Measurements from ENCODE around the gene ACLY. TPM values are rescaled to one million over a fixed set of nuclear protein-coding genes. Genes with fewer than 3 reads are reported as not detected.
A peak's percentile ranks its signal among the peaks of the same experiment; 100 is the strongest.

Gene ACLY
- total and polyA plus RNA-seq, 2 of the 13 experiments (the other 11 are each of a cell fraction or from before 2014, with no cell fraction given) = 111 to 218 TPM

DNA sequence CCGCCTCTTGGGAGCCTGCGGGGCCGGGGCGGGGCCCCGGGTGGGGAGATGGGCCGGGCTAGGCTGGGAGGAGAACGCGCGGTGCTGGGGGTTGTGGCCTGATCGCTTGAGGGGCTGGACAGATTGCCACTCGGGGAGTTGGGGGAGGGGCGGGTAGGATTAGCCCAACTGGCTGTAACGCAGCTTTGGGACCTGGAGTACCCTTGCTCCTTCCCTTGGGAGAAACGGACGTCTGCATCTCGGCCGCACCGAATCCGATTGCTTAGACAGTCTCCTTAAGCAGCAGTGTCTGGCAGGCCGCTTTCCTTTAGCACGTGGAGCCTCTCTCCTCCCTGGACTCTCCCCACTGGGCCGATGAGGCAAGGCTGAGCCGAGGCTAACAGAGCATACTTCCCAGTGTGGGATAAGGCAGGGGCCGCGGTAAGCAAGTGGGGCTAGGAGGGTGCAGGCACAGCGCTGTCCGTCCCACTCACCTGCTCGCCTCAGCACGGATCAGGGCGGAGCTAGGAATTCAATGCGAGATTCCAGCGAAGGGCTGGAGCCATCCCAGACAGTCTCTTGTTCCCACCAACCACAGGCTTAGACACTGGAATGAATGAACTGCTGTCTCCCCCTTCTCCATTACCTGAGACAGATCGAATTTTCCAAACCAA lies 540 bp upstream of the ACLY start (continued):
- TF ChIP-seq, protein P1, sequence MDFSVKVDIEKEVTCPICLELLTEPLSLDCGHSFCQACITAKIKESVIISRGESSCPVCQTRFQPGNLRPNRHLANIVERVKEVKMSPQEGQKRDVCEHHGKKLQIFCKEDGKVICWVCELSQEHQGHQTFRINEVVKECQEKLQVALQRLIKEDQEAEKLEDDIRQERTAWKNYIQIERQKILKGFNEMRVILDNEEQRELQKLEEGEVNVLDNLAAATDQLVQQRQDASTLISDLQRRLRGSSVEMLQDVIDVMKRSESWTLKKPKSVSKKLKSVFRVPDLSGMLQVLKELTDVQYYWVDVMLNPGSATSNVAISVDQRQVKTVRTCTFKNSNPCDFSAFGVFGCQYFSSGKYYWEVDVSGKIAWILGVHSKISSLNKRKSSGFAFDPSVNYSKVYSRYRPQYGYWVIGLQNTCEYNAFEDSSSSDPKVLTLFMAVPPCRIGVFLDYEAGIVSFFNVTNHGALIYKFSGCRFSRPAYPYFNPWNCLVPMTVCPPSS (IDR thresholded peaks at IDR 0.05) = no peak
- no peak for TF ChIP-seq XRCC5 (optimal IDR thresholded peaks at IDR 0.05; ENCODE audit: low read length)
- TF ChIP-seq, protein P2, sequence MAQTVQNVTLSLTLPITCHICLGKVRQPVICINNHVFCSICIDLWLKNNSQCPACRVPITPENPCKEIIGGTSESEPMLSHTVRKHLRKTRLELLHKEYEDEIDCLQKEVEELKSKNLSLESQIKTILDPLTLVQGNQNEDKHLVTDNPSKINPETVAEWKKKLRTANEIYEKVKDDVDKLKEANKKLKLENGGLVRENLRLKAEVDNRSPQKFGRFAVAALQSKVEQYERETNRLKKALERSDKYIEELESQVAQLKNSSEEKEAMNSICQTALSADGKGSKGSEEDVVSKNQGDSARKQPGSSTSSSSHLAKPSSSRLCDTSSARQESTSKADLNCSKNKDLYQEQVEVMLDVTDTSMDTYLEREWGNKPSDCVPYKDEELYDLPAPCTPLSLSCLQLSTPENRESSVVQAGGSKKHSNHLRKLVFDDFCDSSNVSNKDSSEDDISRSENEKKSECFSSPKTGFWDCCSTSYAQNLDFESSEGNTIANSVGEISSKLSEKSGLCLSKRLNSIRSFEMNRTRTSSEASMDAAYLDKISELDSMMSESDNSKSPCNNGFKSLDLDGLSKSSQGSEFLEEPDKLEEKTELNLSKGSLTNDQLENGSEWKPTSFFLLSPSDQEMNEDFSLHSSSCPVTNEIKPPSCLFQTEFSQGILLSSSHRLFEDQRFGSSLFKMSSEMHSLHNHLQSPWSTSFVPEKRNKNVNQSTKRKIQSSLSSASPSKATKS (CRISPR knock-in tag; IDR thresholded peaks at IDR 0.05) = no peak
- peak; percentile 81; the same call in 1 of the 2 replicates for TF ChIP-seq ZNF839 (CRISPR knock-in tag; IDR thresholded peaks at IDR 0.05; ENCODE audit: borderline replicate concordance)
- no peak for TF ChIP-seq RORA (CRISPR knock-in tag; IDR thresholded peaks at IDR 0.05)
- TF ChIP-seq ZNF790 (CRISPR knock-in tag; IDR thresholded peaks at IDR 0.05; ENCODE audit: borderline replicate concordance) = no peak
- TF ChIP-seq NCOA1 (CRISPR knock-in tag; IDR thresholded peaks at IDR 0.05) = no peak
- TF ChIP-seq, protein P3, sequence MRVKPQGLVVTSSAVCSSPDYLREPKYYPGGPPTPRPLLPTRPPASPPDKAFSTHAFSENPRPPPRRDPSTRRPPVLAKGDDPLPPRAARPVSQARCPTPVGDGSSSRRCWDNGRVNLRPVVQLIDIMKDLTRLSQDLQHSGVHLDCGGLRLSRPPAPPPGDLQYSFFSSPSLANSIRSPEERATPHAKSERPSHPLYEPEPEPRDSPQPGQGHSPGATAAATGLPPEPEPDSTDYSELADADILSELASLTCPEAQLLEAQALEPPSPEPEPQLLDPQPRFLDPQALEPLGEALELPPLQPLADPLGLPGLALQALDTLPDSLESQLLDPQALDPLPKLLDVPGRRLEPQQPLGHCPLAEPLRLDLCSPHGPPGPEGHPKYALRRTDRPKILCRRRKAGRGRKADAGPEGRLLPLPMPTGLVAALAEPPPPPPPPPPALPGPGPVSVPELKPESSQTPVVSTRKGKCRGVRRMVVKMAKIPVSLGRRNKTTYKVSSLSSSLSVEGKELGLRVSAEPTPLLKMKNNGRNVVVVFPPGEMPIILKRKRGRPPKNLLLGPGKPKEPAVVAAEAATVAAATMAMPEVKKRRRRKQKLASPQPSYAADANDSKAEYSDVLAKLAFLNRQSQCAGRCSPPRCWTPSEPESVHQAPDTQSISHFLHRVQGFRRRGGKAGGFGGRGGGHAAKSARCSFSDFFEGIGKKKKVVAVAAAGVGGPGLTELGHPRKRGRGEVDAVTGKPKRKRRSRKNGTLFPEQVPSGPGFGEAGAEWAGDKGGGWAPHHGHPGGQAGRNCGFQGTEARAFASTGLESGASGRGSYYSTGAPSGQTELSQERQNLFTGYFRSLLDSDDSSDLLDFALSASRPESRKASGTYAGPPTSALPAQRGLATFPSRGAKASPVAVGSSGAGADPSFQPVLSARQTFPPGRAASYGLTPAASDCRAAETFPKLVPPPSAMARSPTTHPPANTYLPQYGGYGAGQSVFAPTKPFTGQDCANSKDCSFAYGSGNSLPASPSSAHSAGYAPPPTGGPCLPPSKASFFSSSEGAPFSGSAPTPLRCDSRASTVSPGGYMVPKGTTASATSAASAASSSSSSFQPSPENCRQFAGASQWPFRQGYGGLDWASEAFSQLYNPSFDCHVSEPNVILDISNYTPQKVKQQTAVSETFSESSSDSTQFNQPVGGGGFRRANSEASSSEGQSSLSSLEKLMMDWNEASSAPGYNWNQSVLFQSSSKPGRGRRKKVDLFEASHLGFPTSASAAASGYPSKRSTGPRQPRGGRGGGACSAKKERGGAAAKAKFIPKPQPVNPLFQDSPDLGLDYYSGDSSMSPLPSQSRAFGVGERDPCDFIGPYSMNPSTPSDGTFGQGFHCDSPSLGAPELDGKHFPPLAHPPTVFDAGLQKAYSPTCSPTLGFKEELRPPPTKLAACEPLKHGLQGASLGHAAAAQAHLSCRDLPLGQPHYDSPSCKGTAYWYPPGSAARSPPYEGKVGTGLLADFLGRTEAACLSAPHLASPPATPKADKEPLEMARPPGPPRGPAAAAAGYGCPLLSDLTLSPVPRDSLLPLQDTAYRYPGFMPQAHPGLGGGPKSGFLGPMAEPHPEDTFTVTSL (CRISPR knock-in tag; IDR thresholded peaks at IDR 0.05; ENCODE audit: borderline replicate concordance) = no peak
- TF ChIP-seq GTF2F1 (IDR thresholded peaks at IDR 0.05; ENCODE audit: low read length) = no peak
- TF ChIP-seq, protein P4, sequence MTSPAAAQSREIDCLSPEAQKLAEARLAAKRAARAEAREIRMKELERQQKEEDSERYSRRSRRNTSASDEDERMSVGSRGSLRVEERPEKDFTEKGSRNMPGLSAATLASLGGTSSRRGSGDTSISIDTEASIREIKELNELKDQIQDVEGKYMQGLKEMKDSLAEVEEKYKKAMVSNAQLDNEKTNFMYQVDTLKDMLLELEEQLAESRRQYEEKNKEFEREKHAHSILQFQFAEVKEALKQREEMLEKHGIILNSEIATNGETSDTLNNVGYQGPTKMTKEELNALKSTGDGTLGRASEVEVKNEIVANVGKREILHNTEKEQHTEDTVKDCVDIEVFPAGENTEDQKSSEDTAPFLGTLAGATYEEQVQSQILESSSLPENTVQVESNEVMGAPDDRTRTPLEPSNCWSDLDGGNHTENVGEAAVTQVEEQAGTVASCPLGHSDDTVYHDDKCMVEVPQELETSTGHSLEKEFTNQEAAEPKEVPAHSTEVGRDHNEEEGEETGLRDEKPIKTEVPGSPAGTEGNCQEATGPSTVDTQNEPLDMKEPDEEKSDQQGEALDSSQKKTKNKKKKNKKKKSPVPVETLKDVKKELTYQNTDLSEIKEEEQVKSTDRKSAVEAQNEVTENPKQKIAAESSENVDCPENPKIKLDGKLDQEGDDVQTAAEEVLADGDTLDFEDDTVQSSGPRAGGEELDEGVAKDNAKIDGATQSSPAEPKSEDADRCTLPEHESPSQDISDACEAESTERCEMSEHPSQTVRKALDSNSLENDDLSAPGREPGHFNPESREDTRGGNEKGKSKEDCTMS (CRISPR knock-in tag; conservative IDR thresholded peaks at IDR 0.05) = no peak
- no peak for TF ChIP-seq CEBPG (CRISPR knock-in tag; IDR thresholded peaks at IDR 0.05)
- TF ChIP-seq, protein P5, sequence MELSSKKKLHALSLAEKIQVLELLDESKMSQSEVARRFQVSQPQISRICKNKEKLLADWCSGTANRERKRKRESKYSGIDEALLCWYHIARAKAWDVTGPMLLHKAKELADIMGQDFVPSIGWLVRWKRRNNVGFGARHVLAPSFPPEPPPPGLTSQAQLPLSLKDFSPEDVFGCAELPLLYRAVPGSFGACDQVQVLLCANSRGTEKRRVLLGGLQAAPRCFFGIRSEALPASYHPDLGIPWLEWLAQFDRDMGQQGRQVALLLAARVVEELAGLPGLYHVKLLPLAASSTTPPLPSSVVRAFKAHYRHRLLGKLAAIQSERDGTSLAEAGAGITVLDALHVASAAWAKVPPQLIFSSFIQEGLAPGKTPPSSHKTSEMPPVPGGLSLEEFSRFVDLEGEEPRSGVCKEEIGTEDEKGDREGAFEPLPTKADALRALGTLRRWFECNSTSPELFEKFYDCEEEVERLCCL (CRISPR knock-in tag; IDR thresholded peaks at IDR 0.05; ENCODE audit: borderline replicate concordance) = no peak
- no peak for TF ChIP-seq NFIB (CRISPR knock-in tag; IDR thresholded peaks at IDR 0.05; ENCODE audit: borderline replicate concordance)
- no peak for TF ChIP-seq SATB2 (CRISPR knock-in tag; IDR thresholded peaks at IDR 0.05)
- peak; percentile 19; the same call in 1 of the 2 replicates for TF ChIP-seq NR2F6 (IDR thresholded peaks at IDR 0.05)
- peak; percentile 40; the same call in 1 of the 2 replicates for TF ChIP-seq NR2F6 (CRISPR knock-in tag; IDR thresholded peaks at IDR 0.05)
- TF ChIP-seq YEATS2 (CRISPR knock-in tag; IDR thresholded peaks at IDR 0.05; ENCODE audit: borderline replicate concordance) = no peak; the same call in 1 of the 2 replicates

Measured in HepG2 (cell line).